ENCODE data around the gene ATN1.
"Not testable (repeated sequence)": the region's sequence is repeated elsewhere in the genome, so short reads cannot be mapped to it uniquely, and the experiment has no call there.

ATN1 gene, protein sequence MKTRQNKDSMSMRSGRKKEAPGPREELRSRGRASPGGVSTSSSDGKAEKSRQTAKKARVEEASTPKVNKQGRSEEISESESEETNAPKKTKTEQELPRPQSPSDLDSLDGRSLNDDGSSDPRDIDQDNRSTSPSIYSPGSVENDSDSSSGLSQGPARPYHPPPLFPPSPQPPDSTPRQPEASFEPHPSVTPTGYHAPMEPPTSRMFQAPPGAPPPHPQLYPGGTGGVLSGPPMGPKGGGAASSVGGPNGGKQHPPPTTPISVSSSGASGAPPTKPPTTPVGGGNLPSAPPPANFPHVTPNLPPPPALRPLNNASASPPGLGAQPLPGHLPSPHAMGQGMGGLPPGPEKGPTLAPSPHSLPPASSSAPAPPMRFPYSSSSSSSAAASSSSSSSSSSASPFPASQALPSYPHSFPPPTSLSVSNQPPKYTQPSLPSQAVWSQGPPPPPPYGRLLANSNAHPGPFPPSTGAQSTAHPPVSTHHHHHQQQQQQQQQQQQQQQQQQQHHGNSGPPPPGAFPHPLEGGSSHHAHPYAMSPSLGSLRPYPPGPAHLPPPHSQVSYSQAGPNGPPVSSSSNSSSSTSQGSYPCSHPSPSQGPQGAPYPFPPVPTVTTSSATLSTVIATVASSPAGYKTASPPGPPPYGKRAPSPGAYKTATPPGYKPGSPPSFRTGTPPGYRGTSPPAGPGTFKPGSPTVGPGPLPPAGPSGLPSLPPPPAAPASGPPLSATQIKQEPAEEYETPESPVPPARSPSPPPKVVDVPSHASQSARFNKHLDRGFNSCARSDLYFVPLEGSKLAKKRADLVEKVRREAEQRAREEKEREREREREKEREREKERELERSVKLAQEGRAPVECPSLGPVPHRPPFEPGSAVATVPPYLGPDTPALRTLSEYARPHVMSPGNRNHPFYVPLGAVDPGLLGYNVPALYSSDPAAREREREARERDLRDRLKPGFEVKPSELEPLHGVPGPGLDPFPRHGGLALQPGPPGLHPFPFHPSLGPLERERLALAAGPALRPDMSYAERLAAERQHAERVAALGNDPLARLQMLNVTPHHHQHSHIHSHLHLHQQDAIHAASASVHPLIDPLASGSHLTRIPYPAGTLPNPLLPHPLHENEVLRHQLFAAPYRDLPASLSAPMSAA (N-terminal part only)

DNA sequence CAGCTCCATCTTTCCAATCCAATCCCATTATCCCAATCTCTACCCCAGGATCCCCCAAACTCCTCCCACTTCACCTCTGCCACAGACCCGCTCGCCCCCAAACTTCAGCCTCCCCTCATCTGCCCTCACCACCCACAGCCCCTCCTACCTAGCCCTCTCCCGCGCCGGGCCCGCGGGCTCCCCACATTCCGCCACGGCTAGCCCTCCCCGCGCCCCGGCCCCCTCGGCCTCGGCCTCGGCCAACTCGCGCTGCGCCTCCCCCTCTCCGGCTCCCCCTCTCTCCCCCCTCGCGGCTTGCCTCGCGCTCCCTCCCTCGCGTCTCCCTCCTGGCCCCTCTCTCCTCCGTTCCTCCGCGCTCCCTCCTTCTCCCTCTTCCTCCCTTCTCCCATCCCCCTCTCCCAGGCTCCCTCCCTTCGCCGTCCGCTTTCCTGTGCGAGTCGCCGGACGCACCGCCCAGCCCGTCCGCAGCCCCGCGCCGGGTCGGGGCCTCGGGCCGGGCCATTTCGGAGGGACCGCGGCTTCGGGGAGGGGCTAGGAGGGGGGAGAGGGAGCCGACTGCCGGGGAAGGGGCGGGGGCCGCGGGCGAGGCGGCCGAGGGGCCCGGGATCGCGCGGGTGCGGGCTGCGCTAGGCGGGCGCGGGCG, at the start of gene ATN1:
TSS of gene ATN1 (plus strand) at position 581 of the 643 bp plus-strand sequence. CDS start 6,043 bp downstream, outside the sequence.
- peak; percentile 92 for DNase-seq

DNA sequence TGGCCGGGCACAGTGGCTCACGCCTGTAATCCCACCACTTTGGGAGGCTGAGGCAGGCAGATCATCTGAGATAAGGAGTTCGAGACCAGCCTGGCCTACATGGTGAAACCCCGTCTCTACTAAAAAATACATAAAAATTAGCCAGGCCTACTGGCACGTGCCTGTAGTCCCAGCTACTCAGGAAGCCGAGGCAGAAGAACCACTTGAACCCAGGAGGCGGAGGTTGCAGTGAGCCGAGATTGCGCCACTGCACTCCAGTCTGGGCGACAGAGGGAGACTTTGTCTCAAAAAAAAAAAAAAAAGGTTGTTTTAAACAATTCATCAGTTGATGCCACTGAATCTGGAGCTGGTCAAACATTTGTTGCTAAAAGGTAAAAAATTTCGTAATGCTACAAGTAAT, 47.9 kb upstream of the ATN1 start:
- not testable (repeated sequence) for DNase-seq

DNA sequence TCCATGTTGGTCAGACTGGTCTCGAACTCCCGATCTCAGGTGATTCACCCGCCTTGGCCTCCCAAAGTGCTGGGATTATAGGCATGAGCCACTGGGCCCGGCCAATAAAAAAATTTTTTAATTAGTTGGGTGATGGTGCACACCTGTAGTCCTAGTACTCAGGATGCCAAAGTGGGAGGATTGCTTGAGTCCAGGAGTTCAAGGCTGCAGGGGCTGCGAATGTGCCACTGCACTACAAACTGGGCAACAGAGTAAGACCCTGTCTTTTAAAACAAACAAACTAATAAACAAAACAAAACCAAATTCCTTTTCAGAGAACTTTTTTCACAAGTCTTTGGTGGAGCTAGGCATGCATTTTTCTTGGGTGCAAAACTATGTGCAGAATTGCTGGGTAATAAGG, 44.5 kb upstream of the ATN1 start:
- DNase-seq: no peak

DNA sequence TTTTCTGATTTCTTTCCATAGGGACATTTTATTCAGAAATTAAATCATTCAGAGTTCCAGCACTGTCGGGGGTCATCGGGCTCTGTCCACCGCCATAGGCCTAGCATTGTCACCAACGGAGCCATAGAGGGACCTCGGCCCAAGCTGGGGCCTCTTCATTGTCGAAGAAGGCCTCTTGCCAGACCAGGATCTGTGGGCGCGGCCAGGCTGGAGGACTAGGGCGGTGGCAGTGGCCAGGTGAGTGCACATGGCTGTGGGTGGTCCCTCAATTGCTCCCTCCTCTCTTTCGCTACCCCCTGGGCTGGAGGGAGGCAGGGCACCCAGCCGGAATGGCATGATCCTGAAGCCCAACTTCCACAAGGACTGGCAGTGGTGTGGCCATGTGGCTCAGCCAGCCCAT, 44.1 kb upstream of the ATN1 start:
- DNase-seq: no peak

DNA sequence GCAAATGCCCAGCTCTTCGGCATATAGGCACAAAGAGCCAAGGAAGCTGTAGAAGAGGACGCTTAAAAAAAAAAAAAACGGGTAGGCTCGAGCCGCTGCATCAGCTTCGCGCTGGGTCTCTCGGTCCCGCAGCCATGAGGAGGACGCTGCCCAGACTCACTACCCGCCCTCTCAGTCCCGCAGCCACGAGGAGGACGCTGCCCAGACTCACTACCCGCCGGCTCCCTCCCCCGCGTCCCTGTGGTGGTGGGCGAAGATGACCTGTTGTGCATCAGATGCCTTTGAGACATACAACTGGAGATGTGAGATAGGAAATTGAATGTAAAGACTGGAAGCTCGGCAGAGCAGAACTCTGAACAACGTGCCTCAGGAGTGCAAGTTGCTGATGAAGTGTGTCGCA, 43.2 kb upstream of the ATN1 start:
- peak; percentile 75 for DNase-seq

DNA sequence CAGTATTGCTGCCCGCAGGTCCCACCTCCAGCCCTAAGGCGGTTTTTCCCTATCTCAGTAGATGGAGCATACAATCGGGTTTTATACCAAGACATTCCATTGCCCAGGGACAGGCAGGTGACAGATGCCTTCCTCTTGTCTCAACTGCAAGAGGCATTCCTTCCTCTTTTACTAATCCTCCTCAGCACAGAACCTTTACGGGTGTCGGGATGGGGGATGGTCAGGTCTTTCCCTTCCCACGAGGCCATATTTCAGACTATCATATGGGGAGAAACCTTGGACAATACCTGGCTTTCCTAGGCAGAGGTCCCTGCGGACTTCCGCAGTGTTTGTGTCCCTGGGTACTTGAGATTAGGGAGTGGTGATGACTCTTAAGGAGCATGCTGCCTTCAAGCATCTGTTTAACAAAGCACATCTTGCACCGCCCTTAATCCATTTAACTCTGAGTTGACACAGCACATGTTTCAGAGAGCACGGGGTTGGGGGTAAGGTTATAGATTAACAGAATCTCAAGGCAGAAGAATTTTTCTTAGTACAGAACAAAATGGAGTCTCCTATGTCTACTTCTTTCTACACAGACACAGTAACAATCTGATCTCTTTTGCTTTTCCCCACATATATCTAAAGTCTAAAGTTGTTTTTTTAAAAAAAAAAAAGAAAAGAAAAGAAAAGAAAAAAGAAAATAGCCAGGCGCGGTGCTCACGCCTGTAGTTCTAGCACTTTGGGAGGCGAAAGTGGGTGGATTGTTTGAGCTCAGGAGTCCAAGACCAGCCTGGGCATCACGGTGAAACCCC, 41.4 kb upstream of the ATN1 start:
- not testable (repeated sequence) for DNase-seq

DNA sequence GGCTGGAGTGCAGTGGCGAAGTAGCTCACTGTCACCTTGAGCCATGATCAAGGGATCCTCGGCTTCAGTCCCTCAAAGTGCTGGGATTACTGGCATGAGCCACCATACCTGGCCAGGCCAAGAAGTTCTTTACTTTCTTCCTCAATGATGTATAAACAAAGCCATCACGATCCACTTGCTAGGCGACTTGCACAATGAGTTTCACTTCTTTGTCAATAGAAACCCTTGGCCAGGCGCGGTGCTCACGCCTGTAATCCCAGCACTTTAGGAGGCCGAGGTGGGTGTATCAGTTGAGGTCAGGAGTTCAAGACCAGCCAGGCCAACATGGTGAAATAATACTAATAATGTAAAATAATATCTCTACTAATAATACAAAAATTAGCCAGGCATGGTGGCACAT, 40.3 kb upstream of the ATN1 start:
- no peak for DNase-seq

DNA sequence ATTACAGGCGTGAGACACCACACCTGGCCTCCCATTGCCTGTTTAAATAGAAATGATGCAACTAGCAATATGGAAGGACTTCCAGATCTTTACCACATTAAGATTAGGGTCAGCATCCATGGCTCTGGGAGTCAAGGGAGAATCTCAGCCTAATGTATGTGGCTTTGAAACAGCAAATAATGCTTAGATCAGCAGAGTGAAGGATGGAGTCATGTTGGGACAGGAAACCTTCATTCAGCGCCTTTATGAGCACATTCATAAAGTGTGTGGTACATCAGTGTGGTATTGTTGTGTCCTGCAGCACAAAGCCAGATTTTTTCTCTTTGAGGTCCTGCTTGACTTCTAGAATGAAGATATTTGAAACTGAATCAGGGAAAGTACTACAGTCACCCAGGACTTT, 39.4 kb upstream of the ATN1 start:
- no peak for DNase-seq

DNA sequence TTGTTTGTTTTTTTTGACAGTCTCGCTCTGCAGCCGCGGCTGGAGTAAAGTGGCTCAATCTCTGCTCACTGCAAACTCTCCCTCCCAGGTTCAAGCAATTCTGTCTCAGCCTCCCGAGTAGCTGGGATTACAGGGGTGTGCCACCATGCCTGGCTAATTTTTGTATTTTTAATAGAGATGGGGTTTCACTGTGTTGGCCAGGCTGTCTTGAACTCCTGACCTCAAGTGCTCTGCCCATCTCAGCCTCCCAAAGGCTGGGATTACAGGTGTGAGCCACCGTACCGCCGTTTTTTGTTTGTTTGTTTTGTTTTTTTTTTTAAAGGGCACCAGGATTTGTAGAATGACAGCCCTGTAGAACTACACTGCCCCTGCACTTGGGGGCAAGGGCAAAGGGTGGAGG, 39.0 kb upstream of the ATN1 start:
- DNase-seq: not testable (repeated sequence)

DNA sequence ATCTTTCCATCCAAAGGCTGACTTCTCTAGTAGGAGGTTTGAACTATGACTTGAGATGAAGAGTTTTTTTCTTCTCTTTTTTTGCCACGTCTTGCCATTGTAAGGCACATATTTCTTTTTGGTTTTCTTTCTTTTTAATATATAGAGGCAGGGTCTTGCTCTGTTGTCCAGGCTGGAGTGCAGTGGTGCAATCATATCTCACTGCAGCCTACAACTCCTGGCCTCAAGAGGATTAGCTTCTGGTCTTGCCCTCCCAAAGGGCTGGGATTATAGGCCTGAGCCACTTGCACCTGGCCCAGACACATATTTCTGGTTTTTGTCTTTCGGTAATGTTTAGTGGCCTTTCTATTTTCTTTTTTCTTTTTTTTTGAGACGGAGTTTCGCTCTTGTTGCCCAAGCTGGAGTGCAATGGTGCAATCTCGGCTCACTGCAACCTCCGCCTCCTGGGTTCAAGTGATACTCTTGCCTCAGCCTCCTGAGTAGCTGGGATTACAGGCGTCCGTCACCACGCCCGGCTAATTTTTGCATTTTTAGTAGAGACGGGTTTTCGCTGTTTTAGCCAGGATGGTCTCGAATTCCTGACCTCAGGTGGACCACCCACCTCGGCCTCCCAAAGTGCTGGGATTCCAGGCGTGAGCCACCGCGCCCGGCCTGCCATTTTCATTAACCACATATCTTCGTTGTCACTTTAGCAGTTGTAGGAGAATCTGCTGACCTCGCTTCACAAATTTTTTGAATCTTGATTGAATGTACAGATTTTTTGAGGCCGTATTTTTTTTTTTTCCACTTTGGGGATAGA, 37.8 kb upstream of the ATN1 start:
- DNase-seq: not testable (repeated sequence)

DNA sequence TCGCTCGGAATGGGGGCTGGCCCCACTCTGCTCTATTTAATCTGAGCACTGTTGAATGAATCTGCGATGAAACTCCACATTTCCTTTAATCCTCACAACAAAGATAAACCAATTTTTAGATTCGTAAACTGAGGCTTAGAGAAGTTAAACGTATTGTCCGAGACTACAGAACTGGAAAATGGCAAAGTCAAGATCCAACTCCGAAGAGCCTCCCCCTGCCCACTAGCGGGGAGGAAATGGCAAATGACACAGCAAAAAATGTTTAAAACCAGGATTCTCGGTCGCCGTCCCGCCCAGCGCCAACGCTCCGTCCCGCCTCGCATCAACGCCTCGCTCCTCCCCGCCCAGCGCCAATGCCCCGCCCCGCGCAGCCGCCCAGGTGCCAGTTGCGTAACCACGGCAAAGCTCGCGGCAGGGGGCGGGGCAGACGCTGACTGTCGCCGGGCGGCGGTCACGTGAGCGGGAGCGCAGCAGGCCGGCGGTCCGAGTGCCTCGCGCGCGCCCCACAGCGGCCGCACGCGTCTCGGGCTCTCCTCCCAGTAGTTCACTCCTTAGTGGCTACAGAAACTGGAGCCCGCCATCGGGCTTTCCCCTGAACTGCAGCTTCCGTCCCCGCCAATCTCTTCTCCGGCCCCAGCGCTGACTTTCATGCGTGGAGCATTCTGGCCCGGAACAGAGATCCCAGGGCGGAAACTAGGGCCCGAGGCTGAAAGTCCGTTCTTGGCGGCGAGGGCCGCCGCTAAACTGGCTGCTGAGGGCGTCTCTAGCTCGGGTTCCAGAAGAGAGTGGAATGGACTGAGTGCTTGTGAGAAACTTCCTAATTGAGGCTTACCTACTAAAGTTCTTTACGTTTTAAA, 36.7 kb upstream of the ATN1 start:
- DNase-seq: peak; percentile 99

DNA sequence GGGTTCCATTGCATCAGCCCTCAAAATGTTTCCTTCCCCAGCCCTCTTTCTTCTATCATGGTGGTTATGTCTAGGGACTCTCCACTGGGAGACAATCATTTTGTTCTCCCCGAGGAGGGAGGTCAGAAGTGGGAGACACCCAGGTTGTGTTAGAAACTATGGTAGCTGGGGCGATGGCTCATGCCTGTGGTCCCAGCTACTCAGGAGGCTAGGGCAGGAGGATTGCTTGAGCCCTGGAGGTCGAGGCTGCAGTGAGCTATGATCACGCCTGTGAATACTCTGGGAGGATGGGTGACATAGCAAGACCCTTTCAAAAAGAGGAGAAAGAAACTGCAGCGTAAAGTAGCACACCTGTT, 36.1 kb upstream of the ATN1 start:
- no peak for DNase-seq

DNA sequence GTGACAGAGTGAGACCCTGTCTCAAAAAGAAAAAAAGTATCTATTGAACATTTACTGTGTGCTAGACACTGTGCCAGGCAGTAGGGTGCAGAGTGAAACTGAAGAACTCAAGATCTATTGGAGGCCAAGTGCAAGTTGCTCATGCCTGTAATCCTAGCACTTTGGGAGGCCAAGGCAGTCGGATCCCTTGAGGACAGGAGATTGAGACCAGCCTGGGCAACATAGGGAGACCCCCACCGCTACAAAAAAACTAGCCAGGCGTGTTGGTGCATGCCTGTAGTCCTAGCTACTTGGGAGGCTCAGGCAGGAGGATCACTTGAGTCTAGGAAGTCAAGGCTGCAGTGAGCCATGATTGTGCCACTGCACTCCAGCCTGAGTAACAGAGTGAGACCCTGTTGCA, 35.1 kb upstream of the ATN1 start:
- DNase-seq: not testable (repeated sequence)

DNA sequence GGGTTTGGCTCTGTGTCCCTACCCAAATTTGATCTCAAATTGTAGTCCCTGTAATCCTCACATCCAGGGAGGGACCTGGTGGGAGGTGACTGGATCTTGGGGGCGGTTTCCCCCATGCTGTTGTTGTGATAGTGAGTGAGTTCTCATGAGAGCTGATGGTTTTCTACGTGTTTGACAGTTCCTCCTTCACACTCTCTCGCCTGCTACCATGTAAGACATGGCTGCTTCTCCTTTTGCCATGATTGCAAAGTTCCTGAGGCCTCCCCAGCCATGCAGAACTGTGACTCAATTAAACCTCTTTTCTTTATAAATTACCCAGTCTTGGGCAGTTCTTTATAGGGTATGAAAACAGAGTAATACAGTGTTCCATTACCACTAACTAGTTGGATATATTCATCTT, 33.4 kb upstream of the ATN1 start:
- DNase-seq: no peak

DNA sequence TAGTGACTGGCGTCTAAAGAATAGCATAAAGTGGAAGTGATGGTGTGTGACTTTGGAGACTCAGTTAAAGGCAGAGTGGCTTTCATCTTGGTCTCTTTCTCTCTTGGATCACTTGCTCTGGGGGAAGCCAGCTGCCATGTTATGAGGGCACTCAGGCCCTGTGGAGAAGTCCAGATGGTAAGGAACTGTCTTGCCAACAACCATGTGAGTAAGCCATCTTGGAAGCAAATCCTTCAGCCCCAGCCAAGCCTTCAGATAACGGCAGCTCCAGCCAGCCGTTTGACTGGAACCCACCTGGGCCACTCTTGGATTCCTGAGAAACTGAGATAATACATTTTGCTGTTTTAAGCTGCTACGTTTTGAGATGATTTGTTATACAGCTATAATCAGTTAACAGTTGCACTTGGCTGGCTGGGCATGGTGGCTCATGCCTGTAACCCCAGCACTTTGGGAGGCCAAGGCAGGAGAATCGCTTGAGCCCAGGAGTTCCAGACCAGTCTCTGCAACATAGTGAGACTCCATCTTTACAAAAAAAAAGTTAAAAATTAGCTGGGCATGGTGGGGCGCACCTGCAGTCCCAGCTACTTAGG, 30.8 kb upstream of the ATN1 start:
- no peak for DNase-seq

DNA sequence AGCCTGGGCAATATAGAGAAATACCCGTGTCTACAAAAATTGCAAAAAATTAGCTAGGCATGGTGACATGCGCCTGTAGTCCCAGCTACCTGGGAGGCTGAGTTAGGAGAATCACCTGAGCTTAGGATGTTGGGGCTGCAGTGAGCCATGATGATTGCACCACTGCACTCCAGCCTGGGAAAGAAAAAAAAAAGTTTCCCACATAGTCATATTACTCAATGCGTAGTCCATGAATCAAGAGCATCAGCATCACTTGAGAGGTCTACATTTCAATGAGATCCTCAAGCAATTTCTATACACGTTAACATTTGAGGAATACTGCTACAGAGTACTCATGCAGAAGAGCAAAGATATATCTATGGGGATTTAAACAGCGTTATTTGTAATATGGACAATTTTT, 28.3 kb upstream of the ATN1 start:
- DNase-seq: no peak

DNA sequence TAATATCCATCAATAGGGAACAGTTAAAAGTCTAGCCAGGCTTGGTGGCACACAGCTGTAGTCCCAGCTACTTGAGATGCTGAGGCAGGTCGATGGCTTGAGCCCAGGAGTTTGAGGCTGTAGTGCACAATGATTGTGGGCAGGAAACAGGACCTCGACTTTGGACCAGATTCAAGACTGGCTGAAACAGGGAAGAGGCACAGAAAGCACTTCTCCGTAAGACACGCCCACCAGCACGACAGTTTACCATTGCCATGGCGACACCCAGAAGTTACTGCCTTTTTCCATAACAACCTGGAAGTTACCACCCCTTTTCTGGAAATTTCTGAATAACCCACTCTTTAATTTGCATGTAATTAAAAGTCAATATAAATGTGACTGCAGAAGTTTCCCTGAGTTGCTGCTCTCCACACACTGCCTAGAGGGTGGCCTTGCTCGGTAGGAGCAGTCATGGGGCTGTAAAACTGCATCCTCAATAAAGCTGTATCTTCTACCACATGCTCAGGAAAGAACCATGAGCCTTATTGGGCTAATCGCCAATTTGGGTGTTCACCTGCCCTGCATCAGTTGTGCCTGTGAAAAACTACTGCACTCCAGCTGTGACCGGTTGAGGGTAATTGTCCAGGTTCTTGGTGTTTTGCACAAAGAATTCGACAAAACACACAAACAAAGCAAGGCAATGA, 27.8 kb upstream of the ATN1 start:
- no peak for DNase-seq

DNA sequence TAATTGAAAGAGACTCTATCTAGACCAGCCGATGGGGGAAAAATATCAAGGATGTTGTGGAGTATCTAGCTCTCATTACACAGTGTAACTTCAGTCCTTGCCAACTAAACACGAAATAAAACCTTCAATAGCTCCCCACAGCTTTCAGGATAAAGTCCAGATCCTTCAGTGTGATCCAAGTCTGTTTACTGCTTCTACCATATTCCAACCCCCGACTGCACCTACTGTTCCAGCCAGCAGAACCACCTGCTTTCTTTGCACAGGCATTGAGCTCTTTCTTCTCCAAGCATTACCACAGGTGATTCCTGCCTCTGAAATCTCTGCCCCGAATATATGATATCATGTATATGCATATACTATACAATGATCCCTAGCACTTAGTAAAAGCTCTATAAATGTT, 25.3 kb upstream of the ATN1 start:
- DNase-seq: no peak

DNA sequence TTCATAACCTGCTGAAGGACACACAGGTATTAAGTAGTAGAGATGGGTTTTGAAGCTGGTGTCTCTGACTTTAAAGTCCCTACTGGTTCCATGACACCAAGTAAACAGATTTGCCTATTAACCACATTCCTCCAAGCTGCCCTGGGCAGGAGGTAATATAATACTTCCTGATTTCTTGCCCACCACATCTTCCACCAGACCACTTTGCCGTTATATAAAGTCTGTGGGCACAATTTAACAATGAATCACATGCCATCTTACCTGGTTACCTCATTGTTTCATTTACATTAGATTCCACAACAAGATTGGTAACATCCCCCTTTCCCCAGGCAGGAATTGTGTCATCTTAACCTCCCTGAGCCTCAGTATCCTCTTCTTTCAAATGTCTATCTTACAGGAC, 24.0 kb upstream of the ATN1 start:
- no peak for DNase-seq
